K562 (cell line): ENCODE measurements around the gene GUK1. TPM values are rescaled to one million over a fixed set of nuclear protein-coding genes. Genes with fewer than 3 reads are reported as not detected.

Experiments used
- CEBPG ChIP-seq, 3 experiments: fragments of 200-800 bp in 1 of 3; sonication (Bioruptor generic) in 1 of 3; sonication (generic) in 1 of 3; formaldehyde crosslinking in 1 of 3; IDR thresholded peaks in 2 of 3; conservative IDR thresholded peaks in 1 of 3; 2 replicates each; pipeline versions ENCODE4 v1.6.1 to v1.8.0; 2016 to 2022; ENCODE audit warnings: missing compliant biosample characterization in 2 of 3, missing genetic modification characterization in 2 of 3, mild to moderate bottlenecking in 1 of 3, missing genetic modification reagents in 1 of 3
- ETV5 ChIP-seq: sonication (generic); formaldehyde crosslinking; IDR thresholded peaks from 2 replicates; pipeline ENCODE4 v1.4.0; 2020; ENCODE audit warnings: low read depth, mild to moderate bottlenecking, missing genetic modification reagents
- ETV6 ChIP-seq, 3 experiments: fragments of 150-350 bp in 1 of 3; sonication (generic) in 1 of 3; formaldehyde crosslinking in 1 of 3; IDR thresholded peaks; 2 replicates each; pipeline versions ENCODE4 v1.6.1 to v1.8.0; 2014 to 2022; ENCODE audit warnings: borderline replicate concordance in 2 of 3, low read depth in 2 of 3, antibody characterized with exemption in 1 of 3, low read length in 1 of 3, mild to moderate bottlenecking in 1 of 3, missing genetic modification reagents in 1 of 3
- FOXA3 ChIP-seq, 2 experiments: fragments of 450-650 bp in 1 of 2; sonication (generic) in 1 of 2; formaldehyde crosslinking; IDR thresholded peaks in 1 of 2; conservative IDR thresholded peaks in 1 of 2; 2 replicates each; pipeline versions ENCODE4 v1.4.0 to v1.8.0; 2020 to 2022; ENCODE audit warnings: mild to moderate bottlenecking in 2 of 2, missing genetic modification reagents in 1 of 2
- HMGN3 ChIP-seq: IDR thresholded peaks from 2 replicates; pipeline ENCODE4 v1.6.1; 2011; ENCODE audit warnings: borderline replicate concordance, low read depth, mild to moderate bottlenecking, mixed read lengths, low read length; ENCODE audit not compliant: insufficient read length; ENCODE audit errors: extremely low read depth
- MCM5 ChIP-seq: fragments of 450-650 bp; IDR thresholded peaks from 2 replicates; pipeline ENCODE4 v1.6.1; 2016; ENCODE audit warnings: low read depth
- MTA3 ChIP-seq: fragments of 450-650 bp; formaldehyde crosslinking; IDR thresholded peaks from 2 replicates; pipeline ENCODE4 v1.6.1; 2017; ENCODE audit warnings: mild to moderate bottlenecking, borderline replicate concordance
- PURB ChIP-seq: sonication (generic); formaldehyde crosslinking; IDR thresholded peaks from 2 replicates; pipeline ENCODE4 v1.9.0; 2021; ENCODE audit warnings: low read depth, mild to moderate bottlenecking, missing genetic modification reagents
- SMAD4 ChIP-seq: fragments of 250-450 bp; sonication (Bioruptor Pico); conservative IDR thresholded peaks from 2 replicates; pipeline ENCODE4 v1.8.0; 2021; ENCODE audit warnings: inconsistent platforms, mild to moderate bottlenecking, moderate library complexity
- STAT5B ChIP-seq: fragments of 250-450 bp; sonication (Bioruptor Pico); IDR thresholded peaks from 2 replicates; pipeline ENCODE4 v1.8.0; 2021; ENCODE audit warnings: mild to moderate bottlenecking, inconsistent platforms
- SUPT5H ChIP-seq: fragments of 450-650 bp; IDR thresholded peaks from 2 replicates; pipeline ENCODE4 v1.6.1; 2016
- TEAD2 ChIP-seq: fragments of 450-650 bp; IDR thresholded peaks from 2 replicates; pipeline ENCODE4 v1.6.1; 2016; ENCODE audit warnings: missing genetic modification characterization, control low read depth, missing compliant biosample characterization
- TFAM ChIP-seq: fragments of 250-450 bp; sonication (Bioruptor Pico); conservative IDR thresholded peaks from 2 replicates; pipeline ENCODE4 v1.5.0; 2021; ENCODE audit warnings: mild to moderate bottlenecking, moderate library complexity
- TGIF2 ChIP-seq: sonication (generic); formaldehyde crosslinking; IDR thresholded peaks from 2 replicates; pipeline ENCODE4 v1.8.1; 2022; ENCODE audit warnings: mild to moderate bottlenecking, missing genetic modification reagents, moderate library complexity
- ZBTB43 ChIP-seq: sonication (generic); formaldehyde crosslinking; IDR thresholded peaks from 2 replicates; pipeline ENCODE4 v1.8.0; 2023; ENCODE audit warnings: mild to moderate bottlenecking, missing genetic modification reagents
- ZEB2 ChIP-seq: fragments of 450-650 bp; IDR thresholded peaks from 2 replicates; pipeline ENCODE4 v1.6.1; 2016
- ZKSCAN8 ChIP-seq: fragments of 200-800 bp; sonication (Bioruptor generic); IDR thresholded peaks from 2 replicates; pipeline ENCODE4 v1.6.1; 2016; ENCODE audit warnings: missing genetic modification characterization, missing compliant biosample characterization
- ZNF551 ChIP-seq: fragments of 250-450 bp; sonication (Bioruptor Pico); IDR thresholded peaks from 2 replicates; pipeline ENCODE4 v1.5.0; 2021; ENCODE audit warnings: mild to moderate bottlenecking, moderate library complexity
- ZNF766 ChIP-seq: fragments of 200-800 bp; sonication (Bioruptor generic); conservative IDR thresholded peaks from 2 replicates; pipeline ENCODE4 v1.6.1; 2016; ENCODE audit warnings: missing genetic modification characterization, missing compliant biosample characterization
- polyA plus RNA-seq, 8 experiments: library from polyadenylated mRNA; depleted of rRNA in 4 of 8; stranded (reverse) in 5 of 8; unstranded in 3 of 8; fragments of >200 nt; fragmentation: Nextera tagmentation in 2 of 8; fragmentation: Illumina TruSeq in 1 of 8; extraction: Ambion mirVana in 2 of 8; extraction: Trizol in 1 of 8; gene quantifications; 2 replicates each; pipeline versions ENCODE4 v1.2.1 to v1.2.3, GENCODE V29; 2011 to 2014; ENCODE audit warnings: inconsistent platforms in 1 of 8, missing spikeins in 1 of 8
- total RNA-seq, 7 experiments: library from RNA; depleted of rRNA in 6 of 7; stranded (reverse); fragments of >200 nt in 6 of 7; fragmentation: Illumina TruSeq in 2 of 7; extraction: Trizol in 2 of 7; gene quantifications; 2 replicates each; pipeline versions ENCODE4 v1.2.1 to v1.2.3, GENCODE V29; 2011 to 2021; ENCODE audit warnings: low replicate concordance in 1 of 7
- TF ChIP-seq, protein P1 (sequence below), 2 experiments: fragments of 200-800 bp in 1 of 2; sonication (Bioruptor generic) in 1 of 2; sonication (generic) in 1 of 2; formaldehyde crosslinking in 1 of 2; IDR thresholded peaks in 1 of 2; conservative IDR thresholded peaks in 1 of 2; 2 replicates each; pipeline versions ENCODE4 v1.5.0 to v1.6.1; 2016 to 2020; ENCODE audit warnings: missing compliant biosample characterization in 1 of 2, missing genetic modification characterization in 1 of 2, missing genetic modification reagents in 1 of 2
- TF ChIP-seq, protein P2 (sequence below): sonication (generic); formaldehyde crosslinking; IDR thresholded peaks from 2 replicates; pipeline ENCODE4 v1.8.0; 2022; ENCODE audit warnings: mild to moderate bottlenecking, missing genetic modification reagents, borderline replicate concordance

The GUK1 gene
- total and polyA plus RNA-seq, 9 of the 15 experiments (the other 6 are each of a cell fraction or from before 2014, with no cell fraction given) = 7.0 to 331 (median 132) TPM

GRCh38 chr1:228139931-228140723 is at the start of gene GUK1 (continued):
- TF ChIP-seq FOXA3 (CRISPR knock-in tag; conservative IDR thresholded peaks at IDR 0.05 in 1 of 2, IDR thresholded peaks at IDR 0.05 in 1 of 2) = 0 out of 4 replicates have a peak, but pooled peaks of 1 of the 2 experiments have one; percentile 48
- TF ChIP-seq, protein P1, sequence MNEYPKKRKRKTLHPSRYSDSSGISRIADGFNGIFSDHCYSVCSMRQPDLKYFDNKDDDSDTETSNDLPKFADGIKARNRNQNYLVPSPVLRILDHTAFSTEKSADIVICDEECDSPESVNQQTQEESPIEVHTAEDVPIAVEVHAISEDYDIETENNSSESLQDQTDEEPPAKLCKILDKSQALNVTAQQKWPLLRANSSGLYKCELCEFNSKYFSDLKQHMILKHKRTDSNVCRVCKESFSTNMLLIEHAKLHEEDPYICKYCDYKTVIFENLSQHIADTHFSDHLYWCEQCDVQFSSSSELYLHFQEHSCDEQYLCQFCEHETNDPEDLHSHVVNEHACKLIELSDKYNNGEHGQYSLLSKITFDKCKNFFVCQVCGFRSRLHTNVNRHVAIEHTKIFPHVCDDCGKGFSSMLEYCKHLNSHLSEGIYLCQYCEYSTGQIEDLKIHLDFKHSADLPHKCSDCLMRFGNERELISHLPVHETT (CRISPR knock-in tag; conservative IDR thresholded peaks at IDR 0.05 in 1 of 2, IDR thresholded peaks at IDR 0.05 in 1 of 2) = peak in 1 of 2 experiments; percentile 97; a peak in 2 of 4 replicates
- no peak for TF ChIP-seq TEAD2 (tag)
- TF ChIP-seq ZEB2 = no peak; the same call in 1 of the 2 replicates
- TF ChIP-seq CEBPG (CRISPR knock-in tag; IDR thresholded peaks at IDR 0.05) = no peak
- TF ChIP-seq CEBPG (tag; conservative IDR thresholded peaks at IDR 0.05 in 1 of 2, IDR thresholded peaks at IDR 0.05 in 1 of 2) = no peak
- TF ChIP-seq HMGN3 = peak; percentile 92
- no peak for TF ChIP-seq ZNF551 (CRISPR knock-in tag)
- no peak for TF ChIP-seq ZKSCAN8 (CRISPR knock-in tag)
- peak; percentile 54; the same call in 1 of the 2 replicates for TF ChIP-seq ZBTB43 (CRISPR knock-in tag)
- peak; percentile 71; the same call in 1 of the 2 replicates for TF ChIP-seq TGIF2 (CRISPR knock-in tag)
- peak; percentile 98 for TF ChIP-seq MTA3
- TF ChIP-seq SUPT5H = peak; percentile 84
- TF ChIP-seq MCM5 = no peak
- TF ChIP-seq TFAM (CRISPR knock-in tag) = no peak
- peak; percentile 83 for TF ChIP-seq SMAD4 (CRISPR knock-in tag)
- no peak for TF ChIP-seq PURB (CRISPR knock-in tag)
- no peak for TF ChIP-seq STAT5B (CRISPR knock-in tag)
- TF ChIP-seq, protein P2, sequence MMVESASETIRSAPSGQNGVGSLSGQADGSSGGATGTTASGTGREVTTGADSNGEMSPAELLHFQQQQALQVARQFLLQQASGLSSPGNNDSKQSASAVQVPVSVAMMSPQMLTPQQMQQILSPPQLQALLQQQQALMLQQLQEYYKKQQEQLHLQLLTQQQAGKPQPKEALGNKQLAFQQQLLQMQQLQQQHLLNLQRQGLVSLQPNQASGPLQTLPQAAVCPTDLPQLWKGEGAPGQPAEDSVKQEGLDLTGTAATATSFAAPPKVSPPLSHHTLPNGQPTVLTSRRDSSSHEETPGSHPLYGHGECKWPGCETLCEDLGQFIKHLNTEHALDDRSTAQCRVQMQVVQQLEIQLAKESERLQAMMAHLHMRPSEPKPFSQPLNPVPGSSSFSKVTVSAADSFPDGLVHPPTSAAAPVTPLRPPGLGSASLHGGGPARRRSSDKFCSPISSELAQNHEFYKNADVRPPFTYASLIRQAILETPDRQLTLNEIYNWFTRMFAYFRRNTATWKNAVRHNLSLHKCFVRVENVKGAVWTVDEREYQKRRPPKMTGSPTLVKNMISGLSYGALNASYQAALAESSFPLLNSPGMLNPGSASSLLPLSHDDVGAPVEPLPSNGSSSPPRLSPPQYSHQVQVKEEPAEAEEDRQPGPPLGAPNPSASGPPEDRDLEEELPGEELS (CRISPR knock-in tag) = peak; percentile 84; the same call in 1 of the 2 replicates
- TF ChIP-seq ETV6 (IDR thresholded peaks at IDR 0.05; ENCODE audit: borderline replicate concordance in 1 of 2, low read depth in 2 of 2, low read length in 1 of 2) = no peak
- TF ChIP-seq ETV6 (CRISPR knock-in tag; IDR thresholded peaks at IDR 0.05; ENCODE audit: borderline replicate concordance) = peak; percentile 86
- no peak for TF ChIP-seq ZNF766
- peak; percentile 79 for TF ChIP-seq ETV5
